Urothelium cell line (cell line): ENCODE results near the gene GJD3.

Source experiments
- DNase-seq: peaks from one replicate; pipeline ENCODE4 v3.0.0; 2011; ENCODE audit warnings: low spot score, mixed read lengths
- FAIRE-seq: peaks from 2 replicates; lab custom pipeline; 2011; peaks lifted over from hg19 to GRCh38; lab: Jason Lieb, UNC

GJD3 gene

GRCh38 chr17:40326832-40327199 lies 37.7 kb downstream of the GJD3 start:
- DNase-seq (no peak), FAIRE-seq (no peak)

DNA sequence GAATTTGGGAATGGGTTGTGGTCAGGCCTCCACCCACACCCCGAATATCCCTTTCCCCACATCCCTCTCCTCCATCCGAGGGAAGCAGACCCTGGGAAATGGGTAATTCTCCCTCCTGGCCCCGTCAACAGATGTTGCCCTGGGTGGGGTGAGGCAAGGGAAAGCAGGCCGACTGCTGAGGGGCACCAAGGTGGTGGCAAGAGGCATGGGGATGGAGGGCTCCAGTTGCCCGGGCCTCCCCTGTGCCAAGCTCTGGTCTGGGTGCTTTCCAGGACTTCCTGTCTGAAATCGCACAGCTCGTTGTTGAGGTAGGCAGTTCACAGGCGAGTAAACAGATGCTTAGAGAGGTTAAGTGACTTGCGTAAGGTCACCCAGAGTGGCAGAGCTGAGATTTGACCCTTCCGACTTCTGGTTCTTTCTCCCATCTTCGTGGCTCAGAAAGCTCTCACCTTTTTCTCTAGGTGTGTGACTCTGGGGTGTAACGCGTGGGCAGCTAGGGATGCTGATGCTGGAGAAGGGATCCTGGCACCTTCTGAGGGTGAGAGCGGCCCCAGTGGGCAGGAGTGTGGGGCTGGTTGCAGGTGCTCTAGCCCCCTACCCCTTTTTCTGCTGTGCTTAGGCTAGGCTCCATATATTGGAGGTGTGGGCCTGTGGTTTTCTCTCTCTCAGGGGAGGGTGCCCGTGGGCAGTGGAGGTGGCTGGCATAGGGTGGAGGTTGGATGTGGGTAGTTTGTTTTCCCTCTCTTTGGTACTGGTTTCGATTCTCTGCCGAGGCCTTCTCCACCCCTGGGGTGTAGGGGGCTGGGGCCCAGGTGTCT lies 38.3 kb downstream of the GJD3 start:
- no peak for DNase-seq
- FAIRE-seq, result no peak

GRCh38 chr17:40325156-40326013 lies 39.2 kb downstream of the GJD3 start:
- FAIRE-seq (no peak), DNase-seq (no peak)

DNA sequence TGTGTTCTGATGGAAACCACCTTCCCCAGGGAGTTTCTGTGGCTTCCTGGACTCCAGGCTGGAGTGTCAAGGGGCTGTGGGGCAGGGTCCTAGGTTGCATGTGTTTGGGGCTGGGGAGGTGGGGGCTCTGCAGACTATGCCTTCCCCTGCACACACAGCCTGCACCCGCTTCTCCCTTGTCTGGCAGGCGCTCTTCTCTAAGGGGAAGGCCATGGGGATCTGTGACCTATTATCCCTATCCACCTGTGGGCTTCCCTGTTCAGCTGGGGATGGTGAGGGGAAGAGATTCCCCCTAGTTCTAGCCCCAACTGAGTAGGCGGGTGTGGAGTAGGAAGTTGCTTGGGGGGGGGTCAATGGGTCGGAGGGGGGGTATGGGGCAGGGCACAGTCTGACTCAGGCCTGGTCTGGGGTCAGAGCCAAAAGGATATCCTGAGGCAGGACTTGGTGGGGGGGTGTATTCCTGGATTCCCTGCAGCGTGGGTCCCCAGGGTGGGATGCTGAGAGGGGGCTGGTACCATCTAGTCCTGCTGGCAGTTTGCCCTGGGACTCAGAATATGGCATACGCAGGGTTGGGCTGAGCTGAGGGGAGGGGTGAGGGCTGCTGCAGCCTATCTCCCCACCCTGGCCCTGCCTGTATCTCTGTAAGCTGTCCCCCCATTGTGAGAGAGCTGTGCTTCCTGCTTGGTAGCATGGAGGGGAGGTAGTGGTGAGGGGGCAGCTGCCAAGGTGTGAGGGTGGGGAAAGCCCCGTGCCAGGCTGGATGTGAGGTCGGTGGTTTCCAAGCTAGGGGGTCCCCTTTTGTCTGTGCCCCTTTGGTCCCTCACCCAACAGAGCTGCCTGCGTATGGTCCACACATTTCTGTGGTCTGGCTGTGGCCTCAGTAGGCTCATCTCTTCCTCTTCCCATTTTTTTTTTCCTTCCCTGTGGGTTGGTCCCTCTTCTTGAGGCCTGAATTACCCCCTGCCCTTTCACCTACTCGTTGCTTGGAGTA lies 40.9 kb downstream of the GJD3 start:
- no peak for FAIRE-seq
- no peak for DNase-seq

GRCh38 chr17:40322358-40323315 lies 41.9 kb downstream of the GJD3 start:
- peak; percentile 87 for DNase-seq

DNA sequence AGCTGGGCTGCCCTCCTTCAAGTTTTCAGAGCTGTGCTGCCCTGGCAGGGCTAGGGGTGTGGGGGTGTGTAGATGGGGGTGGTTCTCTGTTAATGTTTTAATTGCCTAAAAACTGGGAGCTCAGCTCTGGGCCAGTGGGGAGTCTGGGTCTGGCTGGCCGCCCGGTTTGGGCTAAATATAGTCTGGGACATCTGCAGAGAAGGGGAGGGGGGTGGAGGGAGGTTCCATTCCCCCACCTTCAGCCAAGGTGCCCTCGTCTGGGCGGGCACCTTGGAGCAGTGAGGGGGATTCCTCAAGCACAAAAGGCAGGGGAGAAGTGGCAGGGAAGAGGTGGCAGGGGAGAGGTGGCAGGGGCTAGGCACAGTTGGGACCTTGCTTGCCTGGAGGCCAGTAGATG lies 42.6 kb downstream of the GJD3 start:
- no peak for DNase-seq

More at GRCh38 chr17:40322358-40323315, 41.9 kb downstream of the GJD3 start:
- no peak for FAIRE-seq

GRCh38 chr17:40321524-40321929 lies 43.0 kb downstream of the GJD3 start:
- DNase-seq, result no peak
- no peak for FAIRE-seq

More for the DNA sequence above, 42.6 kb downstream of the GJD3 start:
- FAIRE-seq, result no peak

- FAIRE-seq (peak; percentile 23), DNase-seq (peak; percentile 67)
These were observed 43.6 kb downstream of the GJD3 start for GRCh38 chr17:40320756-40321523.

GRCh38 chr17:40319651-40320540 lies 44.6 kb downstream of the GJD3 start:
- DNase-seq (no peak), FAIRE-seq (no peak)

GRCh38 chr17:40318830-40319391 lies 45.6 kb downstream of the GJD3 start:
- no peak for FAIRE-seq
- DNase-seq, result no peak

DNA sequence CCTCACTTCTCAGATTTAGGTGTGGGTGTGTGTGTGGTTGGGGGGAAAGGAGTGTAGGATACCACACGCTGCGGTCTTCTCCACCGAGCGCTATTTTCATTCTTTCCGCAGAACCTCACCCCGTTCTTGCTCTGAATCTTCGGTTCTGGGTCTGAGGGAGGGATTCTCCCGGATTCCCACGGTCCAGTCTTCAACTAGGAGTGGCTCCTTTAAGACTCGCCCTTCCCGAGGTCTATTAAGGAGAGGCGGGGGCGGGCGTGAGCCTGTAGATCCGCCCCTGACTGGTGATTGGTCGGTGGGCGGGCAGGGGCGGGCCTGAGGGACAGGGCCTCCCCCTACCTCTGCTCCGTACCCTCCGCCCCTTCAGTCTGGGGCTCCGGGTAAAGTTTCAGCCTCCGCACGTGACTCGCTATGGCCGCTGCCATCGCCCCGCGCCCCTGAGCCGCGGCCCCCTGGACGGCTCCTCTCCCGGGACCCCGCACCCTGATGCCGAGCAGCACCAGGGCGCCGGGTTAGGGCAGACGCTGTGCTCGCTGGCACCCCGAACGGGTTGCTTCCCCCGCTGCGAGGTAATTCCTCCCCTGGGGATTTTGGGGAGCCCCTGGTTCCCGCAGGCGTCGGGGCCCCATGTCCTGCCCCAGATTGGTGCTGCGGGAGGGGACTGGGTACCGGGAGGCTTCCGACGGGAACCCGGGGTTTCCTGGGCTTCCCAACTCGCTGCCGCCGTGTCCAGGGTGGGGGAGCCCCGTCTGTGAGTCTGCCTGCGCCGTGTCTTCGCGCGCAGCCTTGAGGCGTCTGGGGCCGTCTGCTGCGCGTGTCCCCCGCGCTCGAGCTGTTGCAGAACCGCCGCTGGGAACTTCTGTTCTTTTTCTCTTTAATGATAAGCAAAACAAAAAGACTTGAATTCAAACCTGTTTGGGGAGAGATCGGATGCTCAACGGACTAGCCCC lies 46.4 kb downstream of the GJD3 start:
- FAIRE-seq (peak; percentile 42), DNase-seq (peak; percentile 98)

DNA sequence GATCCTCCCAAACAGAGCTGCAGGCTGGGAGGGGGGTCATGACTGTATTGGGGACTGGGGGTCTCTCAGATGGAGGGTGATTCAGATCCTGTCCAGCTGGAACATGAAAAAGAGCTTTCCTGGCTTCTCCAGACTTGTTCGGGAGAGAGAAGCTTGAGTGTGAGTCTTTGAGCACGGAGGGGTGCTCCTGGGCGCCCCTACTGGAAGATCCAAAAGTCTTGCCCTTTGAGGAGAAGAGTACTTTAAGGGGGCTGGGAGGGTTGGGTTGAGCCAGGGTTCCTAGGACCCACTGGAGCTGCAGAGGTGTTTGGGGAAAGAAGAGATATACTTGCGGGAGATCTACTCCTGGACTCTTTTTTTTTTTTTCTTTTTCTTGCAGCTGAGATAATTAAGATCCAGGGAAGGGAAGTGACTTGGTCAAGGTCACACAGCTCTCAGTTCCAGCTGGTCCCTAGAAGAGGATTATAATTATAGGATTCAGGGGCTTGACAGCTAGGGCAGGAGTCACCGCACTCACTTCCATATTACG lies 47.1 kb downstream of the GJD3 start:
- no peak for FAIRE-seq
- DNase-seq, result peak; percentile 72

DNA sequence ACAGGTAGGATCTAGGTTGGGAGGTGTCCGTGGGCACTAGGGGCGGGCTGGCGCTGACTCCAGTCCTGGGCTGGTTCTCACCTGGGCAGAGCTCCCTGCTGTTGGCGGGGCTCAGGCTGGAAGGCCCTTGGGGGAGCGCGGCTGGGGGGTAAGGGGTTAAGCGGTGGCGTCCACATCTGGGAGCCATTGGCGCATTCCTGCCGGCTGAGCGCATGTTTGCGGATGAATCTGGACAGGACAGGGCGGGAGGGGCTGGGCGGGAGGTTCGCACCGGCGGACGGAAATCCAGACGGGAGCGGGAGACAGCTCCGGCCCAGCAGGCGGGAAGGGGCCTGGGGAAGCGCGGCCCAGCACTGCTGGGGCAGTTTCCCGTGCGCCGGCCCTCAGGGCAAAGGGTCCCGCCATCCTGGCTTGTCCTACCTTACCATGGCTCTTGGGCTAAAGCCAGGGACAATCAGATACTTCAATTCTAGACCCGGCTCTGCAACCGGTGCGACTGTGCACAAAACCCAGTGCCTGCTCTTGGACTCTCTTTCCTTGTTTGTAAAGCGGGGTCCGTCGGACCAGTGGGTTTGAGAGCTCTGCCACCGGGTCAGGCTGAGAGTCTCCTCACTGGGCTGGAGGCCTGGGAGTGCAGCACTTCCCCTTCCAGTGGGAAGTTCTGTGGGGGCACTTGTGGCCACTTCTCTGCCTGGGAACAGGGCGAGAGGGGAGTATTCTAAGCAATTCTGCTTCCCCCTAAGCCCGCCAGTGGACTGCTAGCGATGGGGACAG lies 47.8 kb downstream of the GJD3 start:
- peak; percentile 81 for DNase-seq
- FAIRE-seq, result peak; percentile 88

- DNase-seq (no peak), FAIRE-seq (peak; percentile 5)
These were observed 48.6 kb downstream of the GJD3 start for GRCh38 chr17:40315678-40316570.
